Tibial nerve (tissue), 4 donors: ENCODE data around the gene LDHD. TPM values are rescaled to one million over a fixed set of nuclear protein-coding genes. Genes with fewer than 3 reads are reported as not detected.
"Not testable (repeated sequence)": the region's sequence is repeated elsewhere in the genome, so short reads cannot be mapped to it uniquely, and the experiment has no call there.

Experiments
- DNase-seq, 2 donors: peaks; one replicate each; pipeline ENCODE4 v3.0.0-alpha.2; 2019; ENCODE audit warnings: low spot score in 2 of 2
- H3K27ac ChIP-seq, 4 donors: fragments of 200-600 bp; sonication (generic) in 3 of 4; one replicate each; pipeline ENCODE4 v1.5.1; 2017 to 2019; ENCODE audit warnings: mild to moderate bottlenecking in 1 of 4
- H3K27me3 ChIP-seq, 2 donors: fragments of 200-600 bp; sonication (generic) in 1 of 2; one replicate each; pipeline versions ENCODE4 v1.5.1 to v1.6.0; 2017 to 2019
- H3K36me3 ChIP-seq, 3 donors: fragments of 200-600 bp; sonication (generic); one replicate each; pipeline ENCODE4 v1.5.1; 2018 to 2019
- H3K4me1 ChIP-seq, 4 donors: fragments of 200-600 bp; sonication (generic) in 3 of 4; one replicate each; pipeline ENCODE4 v1.5.1; 2017 to 2019
- H3K4me3 ChIP-seq, 4 donors: fragments of 200-600 bp; sonication (generic) in 3 of 4; one replicate each; pipeline ENCODE4 v1.5.1; 2017 to 2019; ENCODE audit warnings: mild to moderate bottlenecking in 1 of 4, moderate library complexity in 1 of 4
- H3K9me3 ChIP-seq, 4 donors: fragments of 200-600 bp; sonication (generic) in 3 of 4; one replicate each; pipeline ENCODE4 v1.5.1; 2017 to 2019
- EP300 ChIP-seq, 2 donors: sonication (generic); formaldehyde crosslinking; IDR thresholded peaks; one replicate each; pipeline ENCODE4 v1.6.1; 2017; ENCODE audit warnings: antibody characterized with exemption in 2 of 2, mild to moderate bottlenecking in 1 of 2
- POLR2A ChIP-seq, 2 donors: fragments of 450-650 bp; IDR thresholded peaks; one replicate each; pipeline ENCODE4 v1.6.1; 2017; ENCODE audit warnings: antibody characterized with exemption in 2 of 2, mild to moderate bottlenecking in 2 of 2, moderate library complexity in 2 of 2
- WGBS, 2 donors: methylation state at CpG; one replicate each; pipeline ENCODE4 v1.1.5; 2018; 5-methylcytosine and 5-hydroxymethylcytosine counted together
- total RNA-seq, 4 donors: library from RNA; depleted of rRNA; stranded (reverse); fragments of >200 nt; gene quantifications; one replicate each; pipeline ENCODE4 v1.1.0, GENCODE V29; 2016
- TF ChIP-seq, protein P1 (sequence below), 5 experiments: fragments of 200-600 bp in 3 of 5; fragments of 450-650 bp in 2 of 5; sonication (generic) in 3 of 5; IDR thresholded peaks; one replicate each; pipeline ENCODE4 v1.5.1; 2016 to 2019; ENCODE audit warnings: antibody characterized with exemption in 5 of 5, mild to moderate bottlenecking in 3 of 5, moderate library complexity in 2 of 5

Gene LDHD
- total RNA-seq, 4 donors from 2014 or later: 20.1 to 48.7 (median 27.7) TPM

DNA sequence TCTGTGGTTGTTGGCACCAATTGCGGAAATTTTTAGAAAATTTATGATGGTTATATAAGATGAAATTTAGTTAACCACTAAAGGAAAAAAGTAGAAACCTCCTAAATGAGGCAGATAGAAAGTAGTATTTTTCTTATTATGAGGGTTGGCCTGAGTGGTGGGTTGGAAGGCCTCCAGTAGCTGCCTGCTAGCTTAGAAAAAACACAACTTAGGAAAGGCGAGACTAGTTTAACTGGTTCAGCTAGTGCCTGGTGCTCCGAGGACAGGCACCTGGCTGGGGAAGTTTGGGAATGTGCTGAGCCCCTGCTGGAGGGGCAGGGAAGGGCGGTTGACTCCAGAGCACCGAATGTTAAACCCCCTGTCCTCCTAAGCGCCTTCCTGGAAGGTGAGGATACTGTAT is 19.9 kb downstream of the LDHD start:
- H3K9me3 ChIP-seq: no peaks in the 10 kb centered on the region
- WGBS, 2 donors: 61 to 64% methylated on average over 6 of the region's 6 CpGs
- H3K4me3 ChIP-seq: no peak overlapping the region
- TF ChIP-seq, protein P1, sequence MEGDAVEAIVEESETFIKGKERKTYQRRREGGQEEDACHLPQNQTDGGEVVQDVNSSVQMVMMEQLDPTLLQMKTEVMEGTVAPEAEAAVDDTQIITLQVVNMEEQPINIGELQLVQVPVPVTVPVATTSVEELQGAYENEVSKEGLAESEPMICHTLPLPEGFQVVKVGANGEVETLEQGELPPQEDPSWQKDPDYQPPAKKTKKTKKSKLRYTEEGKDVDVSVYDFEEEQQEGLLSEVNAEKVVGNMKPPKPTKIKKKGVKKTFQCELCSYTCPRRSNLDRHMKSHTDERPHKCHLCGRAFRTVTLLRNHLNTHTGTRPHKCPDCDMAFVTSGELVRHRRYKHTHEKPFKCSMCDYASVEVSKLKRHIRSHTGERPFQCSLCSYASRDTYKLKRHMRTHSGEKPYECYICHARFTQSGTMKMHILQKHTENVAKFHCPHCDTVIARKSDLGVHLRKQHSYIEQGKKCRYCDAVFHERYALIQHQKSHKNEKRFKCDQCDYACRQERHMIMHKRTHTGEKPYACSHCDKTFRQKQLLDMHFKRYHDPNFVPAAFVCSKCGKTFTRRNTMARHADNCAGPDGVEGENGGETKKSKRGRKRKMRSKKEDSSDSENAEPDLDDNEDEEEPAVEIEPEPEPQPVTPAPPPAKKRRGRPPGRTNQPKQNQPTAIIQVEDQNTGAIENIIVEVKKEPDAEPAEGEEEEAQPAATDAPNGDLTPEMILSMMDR (IDR thresholded peaks at IDR 0.05): no peak
- TF ChIP-seq POLR2A (IDR thresholded peaks at IDR 0.05) (no peak), EP300 (IDR thresholded peaks at IDR 0.05) (no peak)
- no peak overlapping the region for H3K27ac ChIP-seq
- peaks cover 0 to 9% (median 0%) of the 10 kb centered on the region in 3 donors for H3K36me3 ChIP-seq
- peaks cover 0 to 46% (median 10%) of the 10 kb centered on the region in 4 donors for H3K4me1 ChIP-seq
- no peak for DNase-seq
- no peaks in the 10 kb centered on the region for H3K27me3 ChIP-seq

DNA sequence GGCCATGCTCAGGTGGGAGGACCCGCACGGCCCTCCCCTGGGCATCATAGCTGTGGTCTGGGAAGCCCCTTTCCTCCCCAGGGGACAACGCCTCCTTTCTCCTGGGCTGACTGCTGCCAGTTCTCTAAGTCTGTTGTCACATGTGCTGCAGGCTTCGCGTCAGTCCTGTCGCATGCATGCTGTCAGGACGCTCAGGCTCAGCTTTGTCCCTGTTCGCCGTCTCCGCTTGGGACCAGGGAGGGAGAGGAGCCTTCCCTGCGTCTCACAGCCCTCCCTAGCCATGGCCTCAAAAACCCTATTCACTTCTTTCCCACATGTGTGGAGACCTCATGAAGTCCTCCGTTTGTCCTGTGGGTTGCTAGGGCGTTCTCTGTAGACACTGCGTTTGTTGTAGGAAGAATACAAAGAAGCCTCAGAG is 21.4 kb downstream of the LDHD start:
- Histone ChIP-seq H3K27me3 (no peaks in the 10 kb centered on the region), H3K4me3 (no peak overlapping the region), H3K27ac (no peak overlapping the region), H3K9me3 (no peaks in the 10 kb centered on the region), H3K36me3 (peaks cover 0 to 9% (median 0%) of the 10 kb centered on the region in 3 donors), H3K4me1 (peaks cover 0 to 42% (median 9%) of the 10 kb centered on the region in 4 donors)
- DNase-seq: no peak
- TF ChIP-seq EP300 (IDR thresholded peaks at IDR 0.05) (no peak), POLR2A (IDR thresholded peaks at IDR 0.05) (no peak)
- TF ChIP-seq, protein P1 (IDR thresholded peaks at IDR 0.05): no peak
- 53 to 65% methylated on average over 14 of the region's 14 CpGs for WGBS, 2 donors

DNA sequence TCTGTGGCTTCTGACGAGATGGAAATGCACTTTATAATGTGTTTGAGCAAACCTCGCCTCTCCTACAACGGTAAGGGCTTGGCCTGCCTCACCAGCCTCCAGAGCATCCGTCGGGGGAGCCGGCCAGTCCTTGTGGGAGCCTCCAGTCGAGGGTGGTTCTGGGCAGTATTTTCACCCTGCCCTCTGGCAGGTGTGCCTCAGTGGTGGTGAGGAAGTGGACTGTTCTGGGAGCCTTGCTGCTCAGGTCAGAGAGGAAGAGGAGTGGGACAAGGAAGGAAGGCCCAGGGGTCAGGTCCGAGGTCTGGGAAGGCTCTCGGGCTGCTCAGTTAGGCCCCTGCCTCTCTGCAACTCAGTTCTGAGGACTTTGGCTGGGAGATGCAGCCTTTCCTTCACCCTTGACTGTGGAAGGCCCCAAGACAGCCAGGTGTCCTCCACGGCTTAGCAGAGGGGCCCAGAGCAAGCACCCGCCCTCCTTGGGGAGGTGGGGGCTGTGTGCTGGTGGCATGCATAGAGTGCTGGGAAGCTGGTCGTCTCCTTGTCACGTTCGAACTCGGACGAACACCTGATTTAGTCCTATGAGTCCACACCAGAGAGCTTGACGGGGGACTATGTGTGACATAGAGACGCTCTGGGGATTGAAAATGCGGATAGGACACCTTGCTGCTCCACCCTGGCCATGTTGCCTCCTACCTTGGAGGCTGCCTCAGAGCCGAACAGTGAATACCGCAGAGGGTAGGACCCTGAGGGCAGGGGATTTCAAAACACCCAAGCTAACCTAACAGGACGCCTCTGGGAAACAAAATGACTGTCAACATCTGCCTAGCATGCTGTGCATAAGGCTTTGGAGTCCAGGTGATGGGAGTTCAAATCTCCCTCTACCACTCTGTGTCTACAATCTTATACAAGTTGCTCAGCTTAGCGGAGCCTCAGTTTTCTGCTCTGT is 22.7 kb downstream of the LDHD start:
- TF ChIP-seq POLR2A (IDR thresholded peaks at IDR 0.05) (no peak), EP300 (IDR thresholded peaks at IDR 0.05) (no peak)
- TF ChIP-seq, protein P1 (IDR thresholded peaks at IDR 0.05): no peak
- Histone ChIP-seq H3K4me3 (no peak overlapping the region), H3K27ac (no peak overlapping the region), H3K36me3 (peaks cover 0 to 9% (median 0%) of the 10 kb centered on the region in 3 donors), H3K4me1 (peaks cover 0 to 29% (median 3%) of the 10 kb centered on the region in 4 donors), H3K27me3 (no peaks in the 10 kb centered on the region), H3K9me3 (no peaks in the 10 kb centered on the region)
- 91% methylated on average over 16 to 23 of the region's 23 CpGs for WGBS, 2 donors
- no peak for DNase-seq

DNA sequence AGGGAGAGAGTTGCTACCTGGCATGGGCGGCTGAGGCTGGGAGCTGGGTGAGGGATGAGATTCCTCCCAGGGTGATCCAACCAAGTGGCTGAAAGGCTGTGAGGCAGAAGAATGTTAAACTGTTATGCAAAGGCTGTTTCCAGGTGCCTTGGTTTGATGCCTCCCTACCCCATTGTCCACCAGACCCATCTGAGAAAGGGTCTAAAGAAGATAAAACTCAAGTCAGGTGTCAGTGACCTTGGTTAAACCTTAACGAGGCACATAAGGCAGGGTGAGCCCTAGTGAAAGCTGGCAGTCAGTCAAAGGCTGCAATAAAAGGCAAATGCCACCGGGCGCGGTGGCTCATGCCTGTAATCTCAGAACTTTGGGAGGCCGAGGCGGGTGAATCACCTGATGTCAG is 23.8 kb downstream of the LDHD start:
- DNase-seq: no peak
- Histone ChIP-seq H3K36me3 (peaks cover 0 to 9% (median 0%) of the 10 kb centered on the region in 3 donors), H3K4me1 (peaks cover 0 to 28% (median 6%) of the 10 kb centered on the region in 4 donors), H3K9me3 (no peaks in the 10 kb centered on the region), H3K27me3 (no peaks in the 10 kb centered on the region), H3K4me3 (no peak overlapping the region), H3K27ac (no peak overlapping the region)
- WGBS, 2 donors: 64 to 93% methylated on average over 7 of the region's 7 CpGs
- TF ChIP-seq POLR2A (IDR thresholded peaks at IDR 0.05): no peak
- TF ChIP-seq EP300 (IDR thresholded peaks at IDR 0.05): no peak
- TF ChIP-seq, protein P1 (IDR thresholded peaks at IDR 0.05): no peak

- H3K36me3 ChIP-seq, DNase-seq, H3K4me3 ChIP-seq, H3K27me3 ChIP-seq, H3K9me3 ChIP-seq, H3K27ac ChIP-seq: not testable (repeated sequence)
- 70 to 76% methylated on average over 3 of the region's 3 CpGs for WGBS, 2 donors
- H3K4me1 ChIP-seq: peaks cover 0 to 28% (median 11%) of the 10 kb centered on the region in 4 donors
Observed at GRCh38 chr16:75091619-75092018, 25.0 kb downstream of the LDHD start.

GRCh38 chr16:75090899-75091298 is 25.7 kb downstream of the LDHD start:
- not testable (repeated sequence) for DNase-seq, H3K36me3 ChIP-seq, H3K4me3 ChIP-seq, H3K27me3 ChIP-seq, H3K27ac ChIP-seq, H3K9me3 ChIP-seq
- 81 to 100% methylated on average over 6 of the region's 6 CpGs for WGBS, 2 donors
- peaks cover 0 to 25% (median 10%) of the 10 kb centered on the region in 4 donors for H3K4me1 ChIP-seq
